ENCODE measurements around the gene ATP2A2.
"Not testable (repeated sequence)": the region's sequence is repeated elsewhere in the genome, so short reads cannot be mapped to it uniquely, and the experiment has no call there.

ATP2A2 gene

GRCh38 chr12:110301065-110301806 is 20.2 kb downstream of the ATP2A2 start:
- DNase-seq, result no peak

GRCh38 chr12:110304061-110304551 is 23.1 kb downstream of the ATP2A2 start:
- peak in 1 of 3 donors; percentile 41 for DNase-seq

GRCh38 chr12:110307372-110307771 is 26.3 kb downstream of the ATP2A2 start:
- no peak for DNase-seq

- DNase-seq, result no peak
These were observed 29.7 kb downstream of the ATP2A2 start for GRCh38 chr12:110310763-110311162.

GRCh38 chr12:110311903-110312302 is 30.9 kb downstream of the ATP2A2 start:
- no peak for DNase-seq

- peak; percentile 60 to 87 (median 71) for DNase-seq
These were observed 31.7 kb downstream of the ATP2A2 start for GRCh38 chr12:110312581-110313360.

- peak in 2 of 3 donors; percentile 65 to 67 for DNase-seq
These were observed 33.3 kb downstream of the ATP2A2 start for GRCh38 chr12:110314308-110314707.

GRCh38 chr12:110316861-110317260 is 35.8 kb downstream of the ATP2A2 start:
- DNase-seq, result peak in 2 of 3 donors; percentile 39 to 40

GRCh38 chr12:110317911-110318310 is 36.9 kb downstream of the ATP2A2 start:
- no peak for DNase-seq

- DNase-seq, result no peak
These were observed 39.5 kb downstream of the ATP2A2 start for GRCh38 chr12:110320550-110320949.

GRCh38 chr12:110329710-110330109 is 48.7 kb downstream of the ATP2A2 start:
- DNase-seq, result no peak

- no peak for DNase-seq
These were observed 49.1 kb downstream of the ATP2A2 start for GRCh38 chr12:110330124-110330523.

- DNase-seq, result peak in 1 of 3 donors; percentile 24
These were observed 49.5 kb downstream of the ATP2A2 start for GRCh38 chr12:110330544-110330943.

GRCh38 chr12:110333201-110333600 is 52.2 kb downstream of the ATP2A2 start:
- DNase-seq, result no peak

GRCh38 chr12:110335481-110336045 is 54.5 kb downstream of the ATP2A2 start:
- DNase-seq, result no peak

- no peak for DNase-seq
These were observed 57.1 kb downstream of the ATP2A2 start for GRCh38 chr12:110337912-110338710.

GRCh38 chr12:110338754-110339153 is 57.7 kb downstream of the ATP2A2 start:
- no peak for DNase-seq

GRCh38 chr12:110339184-110339952 is 58.3 kb downstream of the ATP2A2 start:
- DNase-seq, result no peak

GRCh38 chr12:110340261-110340660 is 59.2 kb downstream of the ATP2A2 start:
- DNase-seq, result not testable (repeated sequence)

- no peak for DNase-seq
These were observed 59.7 kb downstream of the ATP2A2 start for GRCh38 chr12:110340706-110341105.

GRCh38 chr12:110342157-110342556 is 61.1 kb downstream of the ATP2A2 start:
- DNase-seq, result no peak

GRCh38 chr12:110343114-110343513 is 62.1 kb downstream of the ATP2A2 start:
- no peak for DNase-seq

All from suppressor macrophage treated with lipopolysaccharide for 1 hour (primary cell).